Measurements from ENCODE around the gene TGFBR1. TPM values are rescaled to one million over a fixed set of nuclear protein-coding genes. Genes with fewer than 3 reads are reported as not detected.
"Not testable (repeated sequence)": the region's sequence is repeated elsewhere in the genome, so short reads cannot be mapped to it uniquely, and the experiment has no call there.

Gene TGFBR1
- total RNA-seq, 1 donor from 2014 or later: 87.8 TPM

DNA sequence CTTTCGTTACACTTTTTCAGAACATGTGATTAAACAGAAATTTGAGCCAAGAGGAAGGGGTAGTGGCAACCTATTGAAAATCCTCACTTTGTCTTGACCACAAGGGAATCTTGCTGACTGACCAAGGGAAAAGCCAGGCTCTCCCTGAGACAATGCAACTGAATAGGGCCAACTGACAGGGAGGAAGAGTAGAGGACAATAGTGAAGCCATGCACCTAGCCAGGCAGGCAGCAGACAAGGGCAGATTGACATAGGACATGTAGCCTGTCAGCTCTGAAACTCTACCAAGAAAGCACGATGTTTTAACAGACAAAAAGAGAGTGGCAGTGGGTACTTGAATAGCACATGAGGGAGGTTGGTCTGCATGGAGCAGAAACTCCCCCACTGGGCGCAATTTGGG, 8.5 kb upstream of the TGFBR1 start:
- H3K27me3 ChIP-seq (ENCODE audit: control insufficient read depth, insufficient read depth, low read length): no peaks in the 10 kb centered on the region
- DNase-seq (ENCODE audit: low read depth): no peak
- TF ChIP-seq, protein P1, sequence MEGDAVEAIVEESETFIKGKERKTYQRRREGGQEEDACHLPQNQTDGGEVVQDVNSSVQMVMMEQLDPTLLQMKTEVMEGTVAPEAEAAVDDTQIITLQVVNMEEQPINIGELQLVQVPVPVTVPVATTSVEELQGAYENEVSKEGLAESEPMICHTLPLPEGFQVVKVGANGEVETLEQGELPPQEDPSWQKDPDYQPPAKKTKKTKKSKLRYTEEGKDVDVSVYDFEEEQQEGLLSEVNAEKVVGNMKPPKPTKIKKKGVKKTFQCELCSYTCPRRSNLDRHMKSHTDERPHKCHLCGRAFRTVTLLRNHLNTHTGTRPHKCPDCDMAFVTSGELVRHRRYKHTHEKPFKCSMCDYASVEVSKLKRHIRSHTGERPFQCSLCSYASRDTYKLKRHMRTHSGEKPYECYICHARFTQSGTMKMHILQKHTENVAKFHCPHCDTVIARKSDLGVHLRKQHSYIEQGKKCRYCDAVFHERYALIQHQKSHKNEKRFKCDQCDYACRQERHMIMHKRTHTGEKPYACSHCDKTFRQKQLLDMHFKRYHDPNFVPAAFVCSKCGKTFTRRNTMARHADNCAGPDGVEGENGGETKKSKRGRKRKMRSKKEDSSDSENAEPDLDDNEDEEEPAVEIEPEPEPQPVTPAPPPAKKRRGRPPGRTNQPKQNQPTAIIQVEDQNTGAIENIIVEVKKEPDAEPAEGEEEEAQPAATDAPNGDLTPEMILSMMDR (IDR thresholded peaks at IDR 0.05; ENCODE audit: insufficient read depth, low read length, poor library complexity, severe bottlenecking): no peak
- no peaks in the 10 kb centered on the region for H3K36me3 ChIP-seq (ENCODE audit: control insufficient read depth, insufficient read depth, low read length)
- no peak overlapping the region for H3K4me3 ChIP-seq (ENCODE audit: low read depth, low read length)

DNA sequence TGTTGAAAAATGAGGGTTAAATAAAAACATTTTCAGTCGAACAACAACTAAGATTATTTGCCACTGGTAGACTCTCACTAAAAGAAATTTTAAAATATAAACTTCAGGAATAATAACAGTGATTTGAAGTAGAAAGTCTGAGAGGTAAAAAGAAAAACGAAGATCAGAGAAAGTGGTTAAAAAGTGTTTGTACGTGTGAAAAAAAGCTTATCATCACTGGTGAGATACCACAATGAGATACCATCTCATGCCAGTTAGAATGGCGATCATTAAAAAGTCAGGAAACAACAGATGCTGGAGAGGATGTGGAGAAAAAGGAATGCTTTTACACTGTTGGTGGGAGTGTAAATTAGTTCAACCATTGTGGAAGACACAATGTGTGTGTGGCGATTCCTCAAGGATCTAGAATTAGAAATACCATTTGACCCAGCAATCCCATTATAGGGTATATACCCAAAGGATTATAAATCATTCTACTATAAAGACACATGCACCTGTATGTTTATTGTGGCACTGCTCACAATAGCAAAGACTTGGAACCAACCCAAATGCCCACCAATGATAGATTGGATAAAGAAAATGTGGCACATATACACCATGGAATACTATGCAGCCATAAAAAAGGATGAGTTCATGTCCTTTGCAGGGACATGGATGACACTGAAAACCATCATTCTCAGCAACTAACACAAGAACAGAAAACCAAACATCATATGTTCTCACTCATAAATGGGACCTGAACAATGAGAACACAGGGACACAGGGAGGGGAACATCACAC, 4.9 kb upstream of the TGFBR1 start:
- not testable (repeated sequence) for H3K27me3 ChIP-seq (ENCODE audit: control insufficient read depth, insufficient read depth, low read length); H3K36me3 ChIP-seq (ENCODE audit: control insufficient read depth, insufficient read depth, low read length); DNase-seq (ENCODE audit: low read depth); H3K4me3 ChIP-seq (ENCODE audit: low read depth, low read length)

DNA sequence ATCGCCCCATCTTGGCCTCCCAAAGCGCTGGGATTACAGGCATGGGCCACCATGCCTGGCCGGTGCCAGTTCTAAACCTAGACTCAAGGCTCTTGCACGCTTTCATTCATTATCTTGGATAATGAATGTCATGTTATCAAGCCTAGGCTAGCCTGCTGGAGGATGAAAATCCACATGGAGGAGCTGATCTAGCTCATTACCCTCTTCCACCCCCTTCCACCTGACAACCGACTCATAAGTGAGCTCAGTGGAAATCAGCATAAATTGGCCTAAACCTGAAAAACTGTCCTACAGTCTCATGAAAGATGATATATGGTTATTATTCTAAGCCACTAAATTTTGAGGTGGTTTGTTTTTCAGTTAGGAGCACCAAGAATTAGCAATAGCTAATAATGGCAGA, 3.6 kb upstream of the TGFBR1 start:
- TF ChIP-seq, protein P1 (IDR thresholded peaks at IDR 0.05; ENCODE audit: insufficient read depth, low read length, poor library complexity, severe bottlenecking): no peak
- DNase-seq (ENCODE audit: low read depth): no peak
- H3K4me3 ChIP-seq (ENCODE audit: low read depth, low read length): no peak overlapping the region
- H3K36me3 ChIP-seq (ENCODE audit: control insufficient read depth, insufficient read depth, low read length): no peaks in the 10 kb centered on the region
- no peaks in the 10 kb centered on the region for H3K27me3 ChIP-seq (ENCODE audit: control insufficient read depth, insufficient read depth, low read length)

DNA sequence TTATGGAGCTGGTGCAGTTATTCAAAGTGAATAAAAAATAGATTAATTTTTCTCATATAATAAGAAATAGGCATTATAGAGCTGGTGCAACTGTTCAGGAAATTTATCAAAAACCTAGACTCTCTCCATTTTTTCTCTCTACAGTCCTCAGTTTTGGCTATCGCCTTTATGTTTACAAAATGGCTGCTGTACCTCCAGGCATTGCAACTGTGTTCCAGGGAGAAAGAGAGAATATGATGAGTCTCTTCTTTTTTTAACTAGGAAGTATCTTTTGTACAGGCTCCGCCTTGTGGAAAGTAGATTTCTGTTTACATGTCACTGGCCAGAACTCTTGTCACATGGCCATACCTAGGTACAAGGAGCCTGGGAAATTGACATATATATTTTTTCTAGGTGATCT, 3.1 kb upstream of the TGFBR1 start:
- Histone ChIP-seq H3K4me3 (ENCODE audit: low read depth, low read length) (no peak overlapping the region), H3K27me3 (ENCODE audit: control insufficient read depth, insufficient read depth, low read length) (no peaks in the 10 kb centered on the region), H3K36me3 (ENCODE audit: control insufficient read depth, insufficient read depth, low read length) (no peaks in the 10 kb centered on the region)
- DNase-seq (ENCODE audit: low read depth): no peak
- TF ChIP-seq, protein P1 (IDR thresholded peaks at IDR 0.05; ENCODE audit: insufficient read depth, low read length, poor library complexity, severe bottlenecking): no peak

DNA sequence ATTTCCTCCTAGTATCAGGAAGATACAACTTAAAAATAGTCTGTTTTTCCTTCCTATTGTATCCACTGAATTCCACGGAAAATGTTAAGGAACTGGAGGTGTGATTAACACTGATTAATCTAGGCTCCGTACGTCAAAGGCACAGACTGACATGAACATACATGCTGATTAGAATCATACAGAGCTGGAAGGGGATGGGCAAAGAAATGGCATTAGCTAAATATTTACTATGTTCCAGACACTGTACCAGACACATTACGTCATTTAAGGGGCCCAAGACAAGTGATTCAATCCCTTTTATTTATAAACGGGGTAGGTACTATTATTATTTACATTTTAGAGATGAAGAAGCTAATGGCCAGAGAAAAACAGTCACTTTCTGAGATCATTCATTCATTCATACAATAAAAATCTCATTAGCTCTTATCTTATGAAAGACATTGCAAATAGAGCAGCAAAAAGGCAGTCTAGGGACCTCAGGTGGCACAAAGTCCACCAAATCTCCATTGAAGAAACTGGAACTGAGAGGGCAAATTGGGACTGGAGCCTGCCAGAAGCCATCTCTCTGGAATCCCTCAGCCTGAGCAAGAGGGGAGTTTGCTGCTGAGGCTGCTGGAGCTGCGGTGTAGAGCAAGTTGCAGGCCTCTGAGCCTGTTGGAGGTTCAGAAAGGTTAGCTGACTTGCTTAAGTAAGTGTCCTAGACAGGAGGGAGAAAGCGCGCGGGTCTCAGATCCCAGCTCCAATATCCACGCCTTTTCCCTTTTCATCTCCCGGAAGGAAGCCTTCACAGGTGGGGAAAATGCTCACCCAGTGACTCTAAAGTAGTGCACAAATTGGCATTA, 1.6 kb upstream of the TGFBR1 start:
- peak; percentile 47 for DNase-seq (ENCODE audit: low read depth)
- no peaks in the 10 kb centered on the region for H3K36me3 ChIP-seq (ENCODE audit: control insufficient read depth, insufficient read depth, low read length)
- TF ChIP-seq, protein P1 (IDR thresholded peaks at IDR 0.05; ENCODE audit: insufficient read depth, low read length, poor library complexity, severe bottlenecking): no peak
- H3K4me3 ChIP-seq (ENCODE audit: low read depth, low read length): no peak overlapping the region
- no peaks in the 10 kb centered on the region for H3K27me3 ChIP-seq (ENCODE audit: control insufficient read depth, insufficient read depth, low read length)

DNA sequence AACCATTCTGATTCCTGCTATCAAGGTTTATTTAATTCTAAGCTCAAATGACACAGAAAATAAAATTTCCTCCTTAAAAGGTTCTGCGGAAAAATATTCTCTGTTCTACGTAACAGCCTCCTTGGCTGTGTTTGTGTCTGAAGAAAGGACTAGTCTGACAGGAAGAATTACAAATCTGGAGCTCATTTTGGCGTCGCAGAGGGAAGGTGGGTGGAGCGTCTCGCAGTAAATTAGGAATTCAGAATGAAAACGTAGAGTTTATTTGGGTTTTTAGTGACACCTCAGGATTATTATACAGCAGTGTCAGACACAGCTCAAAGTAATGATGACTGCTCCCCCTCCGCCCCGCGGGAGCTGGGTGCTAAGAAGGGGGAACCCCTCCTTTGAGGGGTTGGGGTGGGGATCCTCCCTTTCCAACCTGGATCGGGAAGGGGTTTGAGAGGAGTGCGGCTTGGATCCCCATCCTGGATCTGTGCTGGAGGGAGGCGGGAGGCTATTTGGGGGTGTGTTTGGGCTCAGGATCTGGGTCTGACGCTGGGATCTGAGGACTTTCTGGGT, 933 bp upstream of the TGFBR1 start:
- DNase-seq (ENCODE audit: low read depth): no peak
- Histone ChIP-seq H3K36me3 (ENCODE audit: control insufficient read depth, insufficient read depth, low read length) (no peaks in the 10 kb centered on the region), H3K27me3 (ENCODE audit: control insufficient read depth, insufficient read depth, low read length) (no peaks in the 10 kb centered on the region), H3K4me3 (ENCODE audit: low read depth, low read length) (peak overlapping the region; percentile 28)
- TF ChIP-seq, protein P1 (IDR thresholded peaks at IDR 0.05; ENCODE audit: insufficient read depth, low read length, poor library complexity, severe bottlenecking): no peak
